Non-pigmented ciliary epithelial cell (primary cell): ENCODE measurements around the gene COMMD9.

ENCODE experiments used
- DNase-seq: peaks from one replicate; pipeline ENCODE4 v3.0.0-alpha.2; 2010; ENCODE audit warnings: low read depth

Gene COMMD9

DNA sequence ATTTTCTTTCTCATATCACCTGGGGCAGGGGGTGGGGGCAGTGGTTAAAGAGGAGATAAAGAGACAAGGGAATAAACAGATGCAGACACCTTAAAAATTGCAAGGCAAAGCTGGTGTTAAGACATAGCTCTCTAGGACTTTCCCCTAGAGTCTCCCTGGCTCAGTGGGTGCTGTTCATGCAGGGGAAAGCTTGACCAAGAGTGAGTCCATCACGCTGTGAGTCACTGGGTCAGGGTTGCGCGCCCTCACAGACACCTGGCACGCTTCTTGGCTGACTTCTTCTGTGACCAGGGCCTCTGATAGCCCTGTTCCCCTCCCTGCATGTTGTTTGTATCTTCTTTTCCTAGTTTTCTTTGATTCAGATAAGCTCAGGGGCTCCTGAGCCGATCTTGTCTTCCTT is 31.9 kb downstream of the COMMD9 start:
- no peak for DNase-seq

GRCh38 chr11:36254713-36255112 is 34.5 kb downstream of the COMMD9 start:
- no peak for DNase-seq

DNA sequence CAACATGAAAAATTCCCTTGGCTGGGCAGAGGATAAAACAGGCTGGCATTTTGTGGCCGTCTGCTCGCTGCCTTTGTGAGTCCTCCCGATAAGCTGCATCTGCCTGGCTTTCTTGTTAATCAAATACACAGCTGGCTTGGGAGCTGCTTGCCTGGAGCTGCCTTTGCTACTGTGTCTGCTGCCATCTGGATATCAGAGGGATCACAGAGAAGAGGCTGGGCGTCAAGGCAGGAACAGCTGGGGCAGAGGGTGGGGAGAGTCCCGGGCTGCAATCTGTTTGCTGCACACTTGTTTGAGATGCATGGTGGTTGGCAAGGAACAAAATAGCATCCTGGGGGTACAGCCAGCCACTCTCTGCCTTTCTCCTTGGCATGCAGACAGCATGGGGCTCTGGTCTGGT is 36.0 kb downstream of the COMMD9 start:
- DNase-seq = no peak

DNA sequence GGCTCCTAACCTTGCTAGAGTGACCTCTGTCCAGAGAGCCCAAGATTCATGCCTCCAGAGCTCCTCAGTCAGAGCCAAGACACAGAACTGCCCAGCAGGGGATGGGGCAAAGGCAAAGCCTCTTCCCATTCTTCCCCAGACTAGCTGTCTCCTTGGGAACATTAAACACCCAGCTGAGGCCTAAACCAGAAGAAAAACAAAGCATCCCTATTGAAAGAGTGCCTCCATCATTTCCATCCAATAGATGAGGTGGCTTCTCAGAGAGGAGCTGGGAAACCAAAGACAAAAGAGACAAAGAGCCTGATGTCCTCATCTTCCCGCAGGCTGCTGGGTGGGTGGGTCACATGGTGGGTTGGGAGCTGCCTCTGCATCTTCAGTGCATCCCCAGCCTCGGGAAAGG is 37.4 kb downstream of the COMMD9 start:
- DNase-seq = no peak

GRCh38 chr11:36249246-36249645 is 40.0 kb downstream of the COMMD9 start:
- DNase-seq = peak; percentile 82

- DNase-seq = no peak
These were observed 40.8 kb downstream of the COMMD9 start for GRCh38 chr11:36248436-36248835.

DNA sequence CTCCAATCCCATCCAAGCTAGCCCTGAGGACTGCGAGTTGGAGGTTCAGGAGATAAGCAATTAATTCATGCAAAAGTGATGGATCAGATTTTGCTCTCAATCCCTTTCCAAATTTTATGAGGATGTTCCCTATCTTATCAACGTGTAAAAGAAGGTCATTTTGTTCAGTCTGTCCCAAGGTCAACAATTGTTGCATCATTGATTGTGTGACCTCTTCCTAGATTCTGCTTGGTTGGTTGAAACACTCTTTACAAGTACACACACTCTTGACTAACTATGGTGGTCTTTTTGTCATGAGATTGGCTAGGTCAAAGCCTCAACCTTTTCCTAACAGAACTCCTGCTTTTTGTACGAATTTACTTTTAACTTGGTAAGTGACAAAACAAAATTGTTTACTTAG is 41.7 kb downstream of the COMMD9 start:
- DNase-seq = no peak

DNA sequence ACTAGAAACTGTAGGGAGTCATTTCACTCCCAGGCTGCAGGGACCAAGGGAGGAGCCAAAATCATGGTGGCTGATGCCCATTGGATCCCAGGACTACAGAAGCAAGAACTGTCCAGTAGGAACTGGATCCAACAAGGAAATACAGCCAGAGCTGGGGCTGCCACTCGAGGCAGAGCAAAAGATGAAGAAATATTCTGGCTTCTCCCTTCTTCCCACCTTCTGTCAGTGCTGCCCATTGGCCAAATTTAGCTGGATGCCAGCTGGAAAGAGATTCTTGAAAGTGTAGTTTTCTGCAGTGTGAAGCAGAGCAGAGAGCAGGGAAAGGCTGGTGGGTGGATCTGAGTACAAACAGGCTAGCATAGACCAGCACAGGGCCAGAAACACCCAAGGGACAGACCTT is 45.6 kb downstream of the COMMD9 start:
- DNase-seq = no peak

DNA sequence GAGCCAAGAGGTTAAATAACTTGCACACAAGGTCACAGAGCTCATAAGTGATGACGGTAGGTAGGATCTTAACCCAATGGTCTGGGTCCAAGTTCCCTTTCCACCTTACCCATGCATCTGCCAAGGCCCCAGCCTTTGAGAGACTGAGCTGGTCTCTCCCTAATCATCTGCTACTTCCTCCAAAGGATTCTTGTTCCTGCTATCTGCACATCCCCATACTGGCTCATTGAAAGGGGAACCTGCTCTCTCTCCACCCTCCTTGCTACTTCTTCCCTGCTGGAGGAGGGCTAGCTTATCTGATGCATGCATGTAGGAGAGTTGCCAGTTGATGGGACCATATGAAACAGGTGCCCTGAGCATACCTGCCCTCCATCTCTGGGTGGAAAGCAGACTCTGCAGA is 47.7 kb downstream of the COMMD9 start:
- no peak for DNase-seq

GRCh38 chr11:36240801-36241200 is 48.4 kb downstream of the COMMD9 start:
- DNase-seq = no peak

DNA sequence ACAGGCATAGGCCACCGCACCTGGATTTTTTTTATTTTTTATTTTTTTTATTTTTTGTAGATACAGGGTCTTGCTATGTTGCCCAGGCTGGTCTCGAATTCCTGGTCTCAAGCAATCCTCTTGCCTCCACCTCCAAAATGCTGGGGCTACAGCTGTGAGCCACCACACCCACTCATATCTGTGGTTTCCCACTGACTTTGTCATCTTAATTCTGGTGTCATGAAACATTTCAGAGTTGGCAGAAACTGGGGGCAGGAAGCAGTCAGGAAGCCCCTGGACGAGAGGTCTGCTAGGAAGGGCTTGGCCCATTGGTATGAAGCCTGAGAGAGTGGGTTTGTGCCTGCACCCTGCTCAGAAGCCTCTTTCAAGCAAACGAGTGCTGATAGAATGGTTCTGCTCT is 49.1 kb downstream of the COMMD9 start:
- no peak for DNase-seq

GRCh38 chr11:36239636-36240035 is 49.6 kb downstream of the COMMD9 start:
- DNase-seq = no peak

DNA sequence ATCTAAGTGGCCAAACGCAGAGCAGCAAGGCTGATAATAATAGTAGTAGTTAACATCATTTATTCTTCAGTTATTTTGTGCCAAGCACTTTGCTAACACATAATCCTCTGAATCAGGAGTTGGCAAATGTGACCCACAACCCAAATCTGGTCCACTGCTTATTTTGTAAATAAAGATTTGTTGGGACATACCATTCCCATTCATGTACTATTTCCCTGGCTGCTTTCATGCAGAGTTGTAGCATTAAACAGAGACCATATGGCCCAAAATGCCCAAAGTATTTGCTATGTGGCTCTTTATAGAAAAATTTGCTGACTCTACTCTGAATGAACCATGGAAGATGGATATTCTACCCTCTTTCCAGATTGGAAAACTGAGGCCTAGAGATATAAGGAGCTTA is 50.3 kb downstream of the COMMD9 start:
- DNase-seq = no peak

DNA sequence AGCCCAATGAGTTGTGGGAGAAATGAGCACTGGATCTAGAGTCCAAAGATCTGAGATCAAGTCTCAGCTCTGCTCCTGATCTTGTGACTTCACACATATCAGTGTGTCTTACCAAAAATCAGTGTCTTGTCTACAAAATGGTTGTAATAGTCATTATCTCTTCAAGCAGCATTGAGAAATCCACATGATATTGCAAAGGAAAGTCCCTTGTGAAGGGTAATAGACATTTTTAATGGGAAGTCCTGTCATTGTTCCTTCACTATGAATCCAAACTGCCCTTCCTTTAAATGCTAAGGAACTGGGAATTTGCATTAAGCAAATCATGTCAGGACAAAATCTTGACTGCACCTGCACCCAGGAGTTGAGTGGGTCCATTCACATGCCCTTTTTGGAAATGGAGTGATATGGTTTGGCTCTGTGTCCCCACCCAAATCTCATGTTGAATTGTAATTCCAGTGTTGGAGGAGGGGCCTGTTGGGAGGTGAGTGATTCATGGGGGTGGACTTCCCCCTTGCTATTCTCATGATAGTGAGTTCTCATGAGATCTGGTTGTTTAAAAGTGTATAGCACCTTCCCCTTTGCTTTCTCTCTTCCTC is 51.1 kb downstream of the COMMD9 start:
- DNase-seq = no peak

GRCh38 chr11:36237391-36237790 is 51.8 kb downstream of the COMMD9 start:
- DNase-seq = no peak

DNA sequence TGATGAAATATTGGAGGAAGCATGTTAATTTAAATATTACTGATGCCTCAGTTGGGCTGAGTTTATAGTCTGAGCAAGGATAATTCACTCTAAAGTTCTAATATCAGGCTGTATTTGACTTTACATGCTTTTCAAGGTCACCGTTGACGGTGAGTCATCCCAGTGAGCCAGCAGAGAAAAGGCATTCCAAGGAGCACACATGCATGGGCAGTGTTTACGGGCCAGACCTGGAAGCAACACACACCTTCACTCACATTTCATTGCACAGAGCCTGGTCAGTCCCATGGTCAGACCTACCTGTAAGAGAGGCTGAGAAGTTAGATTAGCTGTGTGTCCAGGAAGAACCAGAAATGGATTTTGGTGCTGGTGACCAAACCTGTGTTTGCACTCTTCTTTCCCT is 53.5 kb downstream of the COMMD9 start:
- no peak for DNase-seq

GRCh38 chr11:36234825-36235224 is 54.4 kb downstream of the COMMD9 start:
- no peak for DNase-seq

DNA sequence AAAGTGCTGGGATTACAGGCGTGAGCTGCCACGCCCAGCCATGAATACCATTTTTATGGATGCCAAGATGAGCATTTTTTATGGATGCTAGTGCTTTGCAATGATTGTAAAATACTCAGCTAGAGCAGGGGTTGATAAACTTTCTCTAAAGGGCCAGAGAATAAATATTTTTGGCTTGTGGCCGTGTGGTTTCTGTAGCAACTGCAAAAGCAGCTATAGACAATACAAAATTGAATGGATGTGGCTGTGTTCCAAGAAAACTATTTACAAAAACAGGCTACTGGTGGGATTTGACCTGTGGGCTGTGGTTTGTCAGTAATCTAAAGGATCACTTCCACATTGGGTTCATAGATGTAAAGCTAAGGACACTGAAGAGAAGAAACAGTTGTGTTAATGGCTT is 56.0 kb downstream of the COMMD9 start:
- peak; percentile 22 for DNase-seq

GRCh38 chr11:36230779-36231699 is 58.2 kb downstream of the COMMD9 start:
- peak; percentile 32 for DNase-seq

DNA sequence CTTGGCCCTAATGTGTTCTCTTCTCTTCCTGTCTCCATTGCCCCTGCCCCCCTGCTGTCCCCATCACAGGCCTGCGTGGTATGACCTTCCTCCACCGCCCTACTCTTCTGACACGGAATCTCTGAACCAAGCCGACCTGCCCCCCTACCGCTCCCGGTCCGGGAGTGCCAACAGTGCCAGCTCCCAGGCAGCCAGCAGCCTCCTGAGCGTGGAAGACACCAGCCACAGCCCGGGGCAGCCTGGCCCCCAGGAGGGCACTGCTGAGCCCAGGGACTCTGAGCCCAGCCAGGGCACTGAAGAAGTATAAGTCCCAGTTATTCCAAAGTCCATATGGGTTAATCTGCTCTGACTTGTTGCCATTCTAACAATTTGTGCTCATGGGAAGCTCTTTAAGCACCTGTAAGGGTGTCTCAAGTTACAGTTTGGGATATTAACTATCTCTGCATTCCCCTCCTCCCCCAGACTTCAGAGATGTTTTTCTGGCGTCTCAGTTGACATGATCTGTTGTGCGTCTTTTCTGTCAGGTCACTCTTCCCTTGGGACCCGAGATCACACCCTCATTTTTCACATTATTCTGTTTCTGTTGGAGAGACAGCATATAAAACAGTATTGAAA is 60.0 kb downstream of the COMMD9 start:
- DNase-seq = no peak

DNA sequence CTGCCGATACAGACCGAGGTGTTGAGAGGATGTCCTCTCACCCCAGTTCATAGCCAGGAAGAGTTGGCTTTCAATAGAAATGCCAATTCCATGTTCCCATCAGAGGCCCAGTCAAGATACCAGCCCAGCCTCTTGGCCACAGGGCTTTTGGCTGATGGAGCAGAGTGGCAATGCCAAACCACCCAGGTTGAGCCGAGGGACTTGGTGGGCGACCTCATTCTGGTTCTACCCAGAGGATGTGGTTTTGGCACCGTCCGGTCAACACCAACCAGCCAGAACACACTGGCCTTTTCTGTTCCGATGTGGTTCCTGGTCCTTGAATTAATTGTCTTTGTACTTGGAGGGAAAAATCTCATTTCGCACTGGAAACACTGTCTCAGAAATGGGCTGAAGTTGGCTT is 60.5 kb downstream of the COMMD9 start:
- no peak for DNase-seq

DNA sequence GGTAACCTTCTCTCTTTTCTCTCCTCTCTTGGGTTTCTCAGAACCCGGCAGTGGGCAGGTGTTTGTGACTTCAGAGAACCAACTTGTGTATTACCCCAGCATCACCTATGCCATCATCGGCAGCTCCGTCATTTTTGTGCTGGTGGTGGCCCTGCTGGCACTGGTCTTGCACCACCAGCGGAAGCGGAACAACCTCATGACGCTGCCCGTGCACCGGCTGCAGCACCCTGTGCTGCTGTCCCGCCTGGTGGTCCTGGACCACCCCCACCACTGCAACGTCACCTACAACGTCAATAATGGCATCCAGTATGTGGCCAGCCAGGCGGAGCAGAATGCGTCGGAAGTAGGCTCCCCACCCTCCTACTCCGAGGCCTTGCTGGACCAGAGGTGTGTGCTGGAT is 62.2 kb downstream of the COMMD9 start:
- DNase-seq = no peak

- DNase-seq = no peak
These were observed 64.9 kb downstream of the COMMD9 start for GRCh38 chr11:36224209-36224882.
